Measurements from ENCODE around the gene CAPN14. TPM values are rescaled to one million over a fixed set of nuclear protein-coding genes. Genes with fewer than 3 reads are reported as not detected.
A peak's percentile ranks its signal among the peaks of the same experiment; 100 is the strongest.
"Not testable (repeated sequence)": the region's sequence is repeated elsewhere in the genome, so short reads cannot be mapped to it uniquely, and the experiment has no call there.

The CAPN14 gene
- total RNA-seq, 1 experiment from 2014 or later = not detected

GRCh38 chr2:31197166-31197565, 20.1 kb downstream of the CAPN14 start:
- DNase-seq (ENCODE audit: low spot score) = no peak

GRCh38 chr2:31196622-31197021, 20.7 kb downstream of the CAPN14 start:
- no peak for DNase-seq (ENCODE audit: low spot score)

- no peak for DNase-seq (ENCODE audit: low spot score)
Measured at GRCh38 chr2:31193806-31194205, 23.5 kb downstream of the CAPN14 start.

GRCh38 chr2:31192851-31193392, 24.4 kb downstream of the CAPN14 start:
- no peak for DNase-seq (ENCODE audit: low spot score)

GRCh38 chr2:31192396-31192795, 24.9 kb downstream of the CAPN14 start:
- no peak for DNase-seq (ENCODE audit: low spot score)

GRCh38 chr2:31191931-31192330, 25.4 kb downstream of the CAPN14 start:
- DNase-seq (ENCODE audit: low spot score) = no peak

- no peak for DNase-seq (ENCODE audit: low spot score)
Measured at GRCh38 chr2:31190188-31190587, 27.1 kb downstream of the CAPN14 start.

- no peak for DNase-seq (ENCODE audit: low spot score)
Measured at GRCh38 chr2:31189141-31189540, 28.2 kb downstream of the CAPN14 start.

GRCh38 chr2:31188131-31188530, 29.2 kb downstream of the CAPN14 start:
- no peak for DNase-seq (ENCODE audit: low spot score)

- no peak for DNase-seq (ENCODE audit: low spot score)
Measured at GRCh38 chr2:31187166-31187565, 30.1 kb downstream of the CAPN14 start.

- DNase-seq (ENCODE audit: low spot score) = not testable (repeated sequence)
Measured at GRCh38 chr2:31183973-31184372, 33.3 kb downstream of the CAPN14 start.

- DNase-seq (ENCODE audit: low spot score) = no peak
Measured at GRCh38 chr2:31176742-31177141, 40.6 kb downstream of the CAPN14 start.

- DNase-seq (ENCODE audit: low spot score) = no peak
Measured at GRCh38 chr2:31171142-31171541, 46.2 kb downstream of the CAPN14 start.

- peak; percentile 71 for DNase-seq (ENCODE audit: low spot score)
Measured at GRCh38 chr2:31170071-31170698, 47.1 kb downstream of the CAPN14 start.

GRCh38 chr2:31168291-31168690, 49.0 kb downstream of the CAPN14 start:
- no peak for DNase-seq (ENCODE audit: low spot score)

- DNase-seq (ENCODE audit: low spot score) = no peak
Measured at GRCh38 chr2:31166925-31167324, 50.4 kb downstream of the CAPN14 start.

- DNase-seq (ENCODE audit: low spot score) = no peak
Measured at GRCh38 chr2:31163011-31163539, 54.2 kb downstream of the CAPN14 start.

- DNase-seq (ENCODE audit: low spot score) = no peak
Measured at GRCh38 chr2:31161637-31162036, 55.7 kb downstream of the CAPN14 start.

- no peak for DNase-seq (ENCODE audit: low spot score)
Measured at GRCh38 chr2:31151501-31151900, 65.8 kb downstream of the CAPN14 start.

GRCh38 chr2:31150120-31150670, 67.1 kb downstream of the CAPN14 start:
- DNase-seq (ENCODE audit: low spot score) = no peak

- no peak for DNase-seq (ENCODE audit: low spot score)
Measured at GRCh38 chr2:31148514-31148913, 68.8 kb downstream of the CAPN14 start.

GRCh38 chr2:31147645-31148044, 69.7 kb downstream of the CAPN14 start:
- DNase-seq (ENCODE audit: low spot score) = no peak

- no peak for DNase-seq (ENCODE audit: low spot score)
Measured at GRCh38 chr2:31142110-31142509, 75.2 kb downstream of the CAPN14 start.
